ENCODE measurements around the gene CFAP210. TPM values are rescaled to one million over a fixed set of nuclear protein-coding genes. Genes with fewer than 3 reads are reported as not detected.

Gene CFAP210
- total RNA-seq, 2 experiments from 2014 or later, result not detected

DNA sequence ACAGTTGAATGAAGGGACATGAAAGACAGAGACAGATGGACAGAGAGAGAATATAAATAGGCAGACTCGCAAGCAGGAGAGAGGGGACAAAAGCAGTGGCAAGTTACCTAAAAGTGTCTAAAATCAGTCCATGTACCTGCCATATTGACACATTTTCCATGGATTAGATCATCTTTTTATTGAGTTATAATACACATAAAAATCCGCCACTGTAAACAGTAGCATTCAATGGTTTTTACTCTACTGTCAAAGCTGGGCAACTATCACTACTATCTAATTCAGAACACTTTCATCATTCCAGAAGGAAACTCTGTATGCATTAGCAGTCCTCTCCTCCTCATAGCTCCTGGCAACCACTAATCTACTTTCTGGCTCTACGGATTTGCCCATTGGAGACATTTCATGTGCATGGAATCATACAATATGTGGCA, 10.1 kb downstream of the CFAP210 start:
- H3K4me1 Mint-ChIP-seq, result peaks cover 22% of the 10 kb centered on the region
- peaks cover 14% of the 10 kb centered on the region for H3K9me3 Mint-ChIP-seq
- peaks cover 4% of the 10 kb centered on the region for H3K27me3 Mint-ChIP-seq
- DNase-seq, result no peak
- ChIA-PET CTCF (interaction anchor here (1.6 kb wide), 1 partner anchor 9 kb away, joined by 4 read pairs; no protein-coding TSS in a partner anchor), POLR2A (interaction anchor here (1.0 to 2.2 kb wide), 4 partner anchors 9 to 143 kb away, joined by 3 to 29 read pairs (median 6); partner anchors contain the start of genes CFAP210, PHOSPHO2 and UBR3)
- peak overlapping the region; percentile 32 for H3K27ac Mint-ChIP-seq
- peaks cover 7% of the 10 kb centered on the region for H3K36me3 Mint-ChIP-seq (ENCODE audit: low read depth)
- no peak overlapping the region for H3K4me3 Mint-ChIP-seq

DNA sequence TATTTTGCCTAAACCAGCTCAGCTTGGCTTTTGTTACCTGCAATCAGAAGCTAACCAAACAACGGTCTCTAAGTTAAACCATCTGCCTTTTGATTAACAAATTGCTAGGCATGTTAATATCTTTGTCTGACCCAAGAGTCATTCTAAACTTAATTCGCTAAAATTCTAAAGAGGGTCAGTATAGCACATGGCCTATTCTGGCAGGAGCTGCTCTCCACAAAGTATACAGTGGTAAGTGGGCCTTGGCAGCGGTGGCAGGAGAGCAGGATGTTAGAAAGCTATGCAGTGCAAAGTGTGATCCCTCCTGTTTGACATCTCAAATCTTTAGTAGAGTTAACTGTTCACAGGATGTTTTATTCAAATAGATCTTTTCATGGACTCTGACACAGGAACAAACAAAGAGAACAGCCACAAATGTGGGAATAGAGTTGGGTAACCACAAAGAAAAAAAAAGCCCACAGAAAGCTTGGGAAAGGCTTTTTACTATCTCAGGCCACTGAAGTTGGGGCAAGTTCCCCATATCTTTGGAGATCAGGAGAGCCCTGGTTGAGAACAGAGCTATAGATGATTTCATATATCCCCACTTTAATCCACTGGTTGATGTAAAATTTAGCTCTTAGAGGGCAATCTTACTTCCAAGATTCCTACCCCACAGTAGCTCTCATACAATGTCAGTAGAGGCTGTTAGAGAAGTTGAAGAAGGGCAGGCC, 10.6 kb downstream of the CFAP210 start:
- H3K36me3 Mint-ChIP-seq (ENCODE audit: low read depth), result peaks cover 4% of the 10 kb centered on the region
- no peak overlapping the region for H3K4me3 Mint-ChIP-seq
- H3K27ac Mint-ChIP-seq, result peak overlapping the region; percentile 32
- peaks cover 22% of the 10 kb centered on the region for H3K4me1 Mint-ChIP-seq
- H3K9me3 Mint-ChIP-seq, result peaks cover 10% of the 10 kb centered on the region
- ChIA-PET POLR2A (interaction anchor here (0.6 to 2.2 kb wide), 10 partner anchors 10 to 144 kb away, joined by 3 to 29 read pairs (median 4); partner anchors contain the start of genes CFAP210, PHOSPHO2 and UBR3), CTCF (interaction anchor here (0.8 to 1.6 kb wide), 2 partner anchors 9 to 141 kb away, joined by 3 to 4 read pairs; partner anchors contain the start of gene METTL5)
- DNase-seq, result no peak
- peaks cover under 1% of the 10 kb centered on the region for H3K27me3 Mint-ChIP-seq

DNA sequence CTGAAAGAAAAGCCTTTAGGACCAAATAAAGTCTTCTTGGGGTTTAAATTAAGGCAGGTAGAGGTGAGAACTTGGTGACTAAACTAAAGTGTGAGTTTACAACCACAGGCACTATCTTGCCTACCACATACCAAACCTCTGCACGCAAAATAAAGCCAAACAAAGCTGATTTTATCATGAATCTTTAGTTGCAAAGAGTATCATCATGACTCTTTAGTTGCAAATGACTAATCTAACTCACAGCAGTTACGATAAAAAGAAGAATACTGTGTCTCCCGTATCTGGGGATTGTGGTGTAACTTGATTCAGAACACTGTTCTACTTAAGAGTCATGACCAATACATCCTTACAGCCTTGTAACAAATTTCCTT, 11.2 kb downstream of the CFAP210 start:
- Mint-ChIP-seq H3K36me3 (ENCODE audit: low read depth) (no peaks in the 10 kb centered on the region), H3K27me3 (no peaks in the 10 kb centered on the region), H3K4me3 (no peak overlapping the region), H3K4me1 (peaks cover 22% of the 10 kb centered on the region), H3K27ac (peak overlapping the region; percentile 32), H3K9me3 (peaks cover 5% of the 10 kb centered on the region)
- CTCF ChIA-PET, result interaction anchor here (0.8 to 1.6 kb wide), 2 partner anchors 10 to 142 kb away, joined by 3 to 4 read pairs; partner anchors contain the start of gene METTL5
- peak; percentile 38 for DNase-seq
- POLR2A ChIA-PET, result interaction anchor here (0.6 to 2.2 kb wide), 10 partner anchors 10 to 144 kb away, joined by 3 to 29 read pairs (median 4); partner anchors contain the start of genes CFAP210, PHOSPHO2 and UBR3

DNA sequence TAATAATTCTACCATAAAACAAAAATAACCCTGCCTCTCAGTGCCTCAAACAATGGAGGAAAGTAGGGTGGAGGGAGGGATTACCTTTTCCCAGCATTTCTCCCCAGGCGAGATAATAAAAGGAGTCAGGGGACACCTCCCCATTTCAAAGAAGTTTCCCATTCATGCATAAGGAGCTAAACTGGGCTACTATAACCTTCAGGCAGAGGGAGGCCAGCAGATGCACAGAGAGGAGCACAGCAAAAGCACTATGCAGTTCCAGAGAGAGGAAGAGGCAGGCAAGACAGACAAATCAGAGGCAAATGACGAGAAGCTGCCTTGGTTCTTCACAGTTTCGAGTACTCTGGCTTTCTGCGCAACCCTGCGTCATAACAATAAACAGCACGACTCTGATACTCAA, 17.4 kb downstream of the CFAP210 start:
- no peak overlapping the region for H3K27ac Mint-ChIP-seq
- H3K4me1 Mint-ChIP-seq, result no peaks in the 10 kb centered on the region
- no peaks in the 10 kb centered on the region for H3K36me3 Mint-ChIP-seq (ENCODE audit: low read depth)
- H3K9me3 Mint-ChIP-seq, result no peaks in the 10 kb centered on the region
- DNase-seq, result no peak
- ChIA-PET POLR2A (no interaction called here), CTCF (no interaction called here)
- peaks cover 3% of the 10 kb centered on the region for H3K27me3 Mint-ChIP-seq
- H3K4me3 Mint-ChIP-seq, result no peak overlapping the region

DNA sequence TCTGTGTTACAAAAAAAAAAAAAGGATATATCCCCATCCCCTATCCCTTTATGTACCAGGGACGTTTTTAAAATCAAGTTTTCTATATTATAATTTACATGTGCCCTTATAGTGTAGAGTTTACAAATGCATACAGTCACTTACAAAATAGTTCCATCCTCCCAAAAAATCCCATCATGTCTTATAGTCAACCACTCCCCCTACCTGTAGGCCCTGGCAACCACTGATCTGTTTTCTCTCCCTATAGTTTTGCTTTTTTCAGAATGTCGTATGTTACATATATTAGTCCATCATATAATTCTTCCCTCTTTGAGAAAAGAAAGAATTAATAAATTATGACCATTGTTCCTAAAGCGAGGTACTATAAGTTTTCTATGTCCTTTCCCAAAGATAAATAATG, 17.8 kb downstream of the CFAP210 start:
- no peak for DNase-seq
- H3K4me3 Mint-ChIP-seq, result no peak overlapping the region
- H3K27ac Mint-ChIP-seq, result no peak overlapping the region
- ChIA-PET POLR2A (no interaction called here), CTCF (no interaction called here)
- no peaks in the 10 kb centered on the region for H3K36me3 Mint-ChIP-seq (ENCODE audit: low read depth)
- H3K4me1 Mint-ChIP-seq, result no peaks in the 10 kb centered on the region
- peaks cover 3% of the 10 kb centered on the region for H3K27me3 Mint-ChIP-seq
- no peaks in the 10 kb centered on the region for H3K9me3 Mint-ChIP-seq

DNA sequence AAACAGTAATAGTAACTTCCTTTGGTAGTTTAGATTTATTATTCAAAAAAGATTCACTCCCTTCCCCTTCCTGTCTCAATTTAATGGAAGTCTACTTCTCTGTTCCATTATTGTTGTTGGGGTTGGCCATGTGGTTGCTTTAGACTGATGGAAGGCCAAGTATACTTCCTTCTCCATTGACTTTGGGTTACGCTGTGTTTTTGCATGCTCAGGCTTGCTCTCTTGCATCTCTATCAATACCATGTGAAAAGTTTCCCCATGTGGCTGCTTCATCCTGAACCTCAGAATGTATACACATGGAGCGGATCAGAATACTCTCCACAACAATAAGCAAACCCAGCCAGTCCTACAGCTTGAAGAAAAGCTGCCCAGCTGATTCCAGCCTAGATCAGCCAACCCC, 20.3 kb downstream of the CFAP210 start:
- Mint-ChIP-seq H3K4me1 (peaks cover 2% of the 10 kb centered on the region), H3K4me3 (no peak overlapping the region), H3K27ac (no peak overlapping the region), H3K36me3 (ENCODE audit: low read depth) (no peaks in the 10 kb centered on the region), H3K27me3 (peaks cover 5% of the 10 kb centered on the region), H3K9me3 (no peaks in the 10 kb centered on the region)
- DNase-seq, result no peak
- CTCF ChIA-PET, result no interaction called here
- POLR2A ChIA-PET, result no interaction called here

DNA sequence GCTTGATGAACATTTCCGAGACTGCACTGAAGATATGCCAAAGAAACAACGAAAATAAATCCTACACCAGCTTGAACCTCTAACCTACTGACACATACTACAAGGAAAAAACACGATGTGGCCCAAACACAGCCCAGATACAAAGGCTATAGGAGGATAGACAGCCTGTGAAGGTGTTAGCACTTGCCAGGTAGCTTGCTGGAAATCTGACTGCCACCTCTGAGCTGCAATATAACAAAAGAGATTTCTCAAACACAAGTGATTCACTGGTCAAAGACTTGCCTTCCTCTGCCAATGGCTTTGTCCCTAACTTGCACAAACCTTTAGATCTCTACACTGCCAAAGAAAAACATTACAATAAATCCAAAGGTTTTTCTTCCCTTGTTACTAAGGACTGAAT, 21.1 kb downstream of the CFAP210 start:
- peaks cover 5% of the 10 kb centered on the region for H3K27me3 Mint-ChIP-seq
- no peak overlapping the region for H3K27ac Mint-ChIP-seq
- H3K4me1 Mint-ChIP-seq, result peaks cover 2% of the 10 kb centered on the region
- H3K9me3 Mint-ChIP-seq, result no peaks in the 10 kb centered on the region
- no peaks in the 10 kb centered on the region for H3K36me3 Mint-ChIP-seq (ENCODE audit: low read depth)
- no peak for DNase-seq
- ChIA-PET CTCF (interaction anchor here (1.1 kb wide), 1 partner anchor 25 kb away, joined by 3 read pairs; no protein-coding TSS in a partner anchor), POLR2A (interaction anchor here (1.4 kb wide), 1 partner anchor 10 kb away, joined by 4 read pairs; no protein-coding TSS in a partner anchor)
- no peak overlapping the region for H3K4me3 Mint-ChIP-seq

DNA sequence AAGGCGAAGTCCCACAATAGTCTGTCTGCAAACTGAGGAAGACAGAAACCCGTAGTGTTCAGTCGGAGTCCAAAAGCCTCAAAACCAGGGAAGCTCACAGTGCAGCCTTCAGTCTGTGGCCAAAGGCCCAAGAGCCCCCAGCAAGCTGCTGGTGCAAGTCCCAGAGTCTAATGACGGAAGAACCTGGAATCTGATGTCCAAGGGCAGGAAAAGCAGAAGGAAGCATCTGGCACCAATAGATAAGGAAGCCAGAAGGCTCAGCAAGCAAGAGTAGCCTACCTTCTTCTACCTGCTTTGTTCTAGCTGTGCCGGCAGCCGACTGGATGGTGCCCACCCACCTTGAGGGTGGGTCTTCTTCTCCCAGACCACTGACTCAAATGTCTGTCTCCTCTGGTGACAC, 21.8 kb downstream of the CFAP210 start:
- Mint-ChIP-seq H3K36me3 (ENCODE audit: low read depth) (no peaks in the 10 kb centered on the region), H3K9me3 (no peaks in the 10 kb centered on the region), H3K4me3 (no peak overlapping the region), H3K27ac (no peak overlapping the region), H3K4me1 (peaks cover 2% of the 10 kb centered on the region), H3K27me3 (peaks cover 5% of the 10 kb centered on the region)
- DNase-seq, result no peak
- ChIA-PET POLR2A (interaction anchor here (1.4 kb wide), 1 partner anchor 11 kb away, joined by 4 read pairs; no protein-coding TSS in a partner anchor), CTCF (interaction anchor here (1.1 kb wide), 1 partner anchor 26 kb away, joined by 3 read pairs; no protein-coding TSS in a partner anchor)

DNA sequence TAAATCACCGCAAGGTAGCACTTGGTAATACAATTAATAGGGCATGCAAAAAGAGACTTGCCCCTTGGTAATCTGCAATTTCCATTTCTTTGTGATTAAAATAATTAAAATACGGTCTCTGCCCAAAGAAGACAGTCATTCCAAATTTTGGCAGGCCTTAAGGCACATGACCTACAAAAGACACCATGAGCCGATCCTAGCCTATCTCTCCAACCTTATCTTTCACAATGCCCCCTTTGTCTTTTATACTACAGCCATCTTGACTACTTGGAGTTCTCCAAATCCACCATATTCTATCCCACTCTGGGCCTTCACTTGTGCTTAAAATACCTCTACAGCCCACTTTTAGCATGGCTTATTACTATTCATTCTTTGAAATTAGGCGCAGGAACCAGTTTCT, 23.3 kb downstream of the CFAP210 start:
- H3K27ac Mint-ChIP-seq, result no peak overlapping the region
- H3K4me3 Mint-ChIP-seq, result no peak overlapping the region
- ChIA-PET CTCF (no interaction called here), POLR2A (no interaction called here)
- no peaks in the 10 kb centered on the region for H3K36me3 Mint-ChIP-seq (ENCODE audit: low read depth)
- peaks cover 2% of the 10 kb centered on the region for H3K4me1 Mint-ChIP-seq
- peaks cover 7% of the 10 kb centered on the region for H3K27me3 Mint-ChIP-seq
- H3K9me3 Mint-ChIP-seq, result no peaks in the 10 kb centered on the region
- DNase-seq, result no peak

DNA sequence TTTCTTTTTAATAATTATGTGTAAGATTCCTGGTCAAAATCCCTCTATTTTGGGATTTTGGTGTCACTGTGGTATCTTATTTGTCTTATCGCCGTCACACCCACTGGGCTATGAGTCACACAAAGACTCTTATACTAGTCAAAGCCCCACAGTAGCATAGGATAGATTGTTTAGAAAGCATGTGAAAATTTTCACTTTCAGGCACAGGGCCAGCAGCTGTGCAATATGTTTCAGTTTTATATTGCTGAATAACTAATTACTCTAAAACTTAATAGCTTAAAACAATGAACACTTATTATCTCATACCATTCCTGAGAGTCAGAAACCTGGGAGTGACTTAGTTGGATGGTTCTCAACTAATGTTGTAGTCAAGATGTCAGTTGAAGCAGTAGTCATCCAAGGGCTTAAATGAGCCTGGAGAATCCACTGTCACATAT, 24.0 kb downstream of the CFAP210 start:
- H3K4me3 Mint-ChIP-seq, result no peak overlapping the region
- POLR2A ChIA-PET, result no interaction called here
- H3K27ac Mint-ChIP-seq, result no peak overlapping the region

DNA sequence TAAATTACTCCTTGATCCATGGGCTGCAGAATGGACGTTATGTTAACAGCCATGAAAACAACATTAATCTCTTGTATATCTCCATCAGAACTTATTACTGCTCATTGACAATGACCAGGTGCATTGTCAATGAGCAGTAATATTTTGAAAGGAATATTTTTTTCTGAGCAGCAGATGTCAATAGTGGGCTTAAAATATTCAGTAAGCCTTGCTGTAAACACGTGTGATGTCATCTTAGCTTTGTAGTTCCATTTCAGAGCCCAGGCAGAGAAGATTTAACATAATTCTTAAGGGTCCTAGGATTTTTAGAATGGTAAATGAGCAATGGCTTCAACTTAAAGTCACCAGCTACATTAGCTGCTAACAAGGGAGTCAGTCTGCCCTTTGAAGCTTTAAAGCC, 26.6 kb downstream of the CFAP210 start:
- H3K27ac Mint-ChIP-seq, result no peak overlapping the region
- H3K36me3 Mint-ChIP-seq (ENCODE audit: low read depth), result no peaks in the 10 kb centered on the region
- ChIA-PET POLR2A (interaction anchor here (1.0 kb wide), 1 partner anchor 15 kb away, joined by 4 read pairs; no protein-coding TSS in a partner anchor), CTCF (interaction anchor here (0.6 to 1.8 kb wide), 6 partner anchors 10 to 101 kb away, joined by 3 to 4 read pairs (median 3); no protein-coding TSS in a partner anchor)
- H3K9me3 Mint-ChIP-seq, result no peaks in the 10 kb centered on the region
- DNase-seq, result no peak
- no peak overlapping the region for H3K4me3 Mint-ChIP-seq
- peaks cover 4% of the 10 kb centered on the region for H3K27me3 Mint-ChIP-seq
- peaks cover 8% of the 10 kb centered on the region for H3K4me1 Mint-ChIP-seq

More for the DNA sequence above, 24.0 kb downstream of the CFAP210 start:
- Mint-ChIP-seq H3K4me1 (peaks cover 5% of the 10 kb centered on the region), H3K9me3 (no peaks in the 10 kb centered on the region), H3K27me3 (peaks cover 7% of the 10 kb centered on the region), H3K36me3 (ENCODE audit: low read depth) (no peaks in the 10 kb centered on the region)
- no peak for DNase-seq
- CTCF ChIA-PET, result interaction anchor here (0.6 kb wide), 1 partner anchor 1909 kb away, joined by 3 read pairs; no protein-coding TSS in a partner anchor

DNA sequence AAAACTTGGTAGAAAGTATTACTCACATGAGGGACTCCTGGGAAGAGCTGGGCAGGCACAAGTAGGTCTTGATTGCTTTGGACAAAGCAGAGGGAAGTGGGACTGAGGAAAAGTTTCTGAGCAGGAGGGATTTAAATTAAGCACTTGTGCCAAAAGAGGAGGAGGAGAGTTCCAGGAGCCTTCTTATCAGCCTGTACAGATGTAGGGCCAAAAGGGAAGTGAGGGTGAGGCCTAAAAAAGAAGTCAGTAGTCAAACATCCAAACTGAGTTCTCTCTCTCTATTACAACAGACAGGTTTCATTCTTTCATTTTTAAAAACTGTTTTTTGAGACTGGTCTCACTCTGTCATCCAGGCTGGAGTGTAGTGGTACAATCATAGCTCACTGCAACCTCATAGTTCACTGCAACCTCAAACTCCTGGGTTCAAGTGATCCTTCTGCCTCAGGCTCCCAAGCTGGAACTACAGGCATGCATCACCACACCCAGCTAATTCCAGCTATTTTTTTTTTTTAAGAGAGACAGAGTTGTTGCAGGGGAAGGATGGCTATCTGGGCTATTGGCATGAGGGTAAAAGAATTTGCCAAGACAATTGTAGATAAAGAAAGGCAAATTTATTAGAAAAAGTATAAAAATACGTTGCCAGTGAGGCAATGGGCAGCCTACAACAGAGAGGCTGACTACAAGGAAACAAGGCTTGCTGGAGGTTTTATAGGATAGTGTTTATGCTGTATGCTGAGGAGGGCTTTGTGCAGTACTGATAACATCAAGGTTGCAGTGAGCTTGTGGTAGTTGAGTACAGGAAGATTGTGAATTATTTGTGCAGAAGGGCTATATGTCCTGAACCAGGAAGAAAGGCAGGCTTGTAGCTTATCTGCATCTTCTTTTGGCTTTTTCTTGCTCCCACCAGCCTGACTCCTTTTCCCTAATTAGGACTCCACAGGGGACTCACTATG, 29.0 kb downstream of the CFAP210 start:
- Mint-ChIP-seq H3K4me1 (peaks cover 6% of the 10 kb centered on the region), H3K36me3 (ENCODE audit: low read depth) (no peaks in the 10 kb centered on the region), H3K4me3 (no peak overlapping the region), H3K9me3 (no peaks in the 10 kb centered on the region), H3K27me3 (peaks cover 4% of the 10 kb centered on the region), H3K27ac (no peak overlapping the region)
- ChIA-PET POLR2A (no interaction called here), CTCF (no interaction called here)
- no peak for DNase-seq
